Breast epithelium (tissue), 4 donors: ENCODE measurements around the gene HDAC4. TPM values are rescaled to one million over a fixed set of nuclear protein-coding genes. Genes with fewer than 3 reads are reported as not detected.

Experiments used
- DNase-seq, 2 donors: peaks; one replicate each; pipeline ENCODE4 v3.0.0-alpha.2; 2019; ENCODE audit warnings: low spot score in 2 of 2
- H3K27ac ChIP-seq, 2 donors: fragments of 200-600 bp; sonication (generic) in 1 of 2; one replicate each; pipeline ENCODE4 v1.5.1; 2016 to 2019; ENCODE audit warnings: mild to moderate bottlenecking in 1 of 2
- H3K27me3 ChIP-seq, 2 donors: fragments of 200-600 bp; sonication (generic) in 1 of 2; one replicate each; pipeline versions ENCODE4 v1.5.1 to v1.6.0; 2017 to 2019; ENCODE audit warnings: control low read depth in 1 of 2, mild to moderate bottlenecking in 1 of 2
- H3K36me3 ChIP-seq: fragments of 200-600 bp; one replicate; pipeline ENCODE4 v1.5.1; 2019
- H3K4me1 ChIP-seq, 2 donors: fragments of 200-600 bp; sonication (generic); one replicate each; pipeline ENCODE4 v1.5.1; 2016 to 2019; ENCODE audit warnings: control low read depth in 1 of 2
- H3K4me3 ChIP-seq, 3 donors: fragments of 200-600 bp; sonication (generic); 1 replicate in 2 of 3; 2 replicates in 1 of 3; pipeline ENCODE4 v1.5.1; 2016 to 2019; ENCODE audit warnings: mild to moderate bottlenecking in 3 of 3, moderate library complexity in 2 of 3
- H3K9me3 ChIP-seq, 2 donors: fragments of 200-600 bp; sonication (generic) in 1 of 2; one replicate each; pipeline ENCODE4 v1.5.1; 2016 to 2019; ENCODE audit warnings: control low read depth in 1 of 2
- CTCF ChIP-seq, 3 donors: fragments of 450-650 bp; IDR thresholded peaks; one replicate each; pipeline ENCODE4 v1.5.1; 2016 to 2017; ENCODE audit warnings: antibody characterized with exemption in 3 of 3, mild to moderate bottlenecking in 3 of 3, moderate library complexity in 3 of 3
- POLR2A ChIP-seq: fragments of 450-650 bp; IDR thresholded peaks from one replicate; pipeline ENCODE4 v1.6.1; 2016; ENCODE audit warnings: antibody characterized with exemption, mild to moderate bottlenecking, moderate library complexity
- POLR2AphosphoS5 ChIP-seq, 3 donors: sonication (generic); formaldehyde crosslinking; IDR thresholded peaks; one replicate each; pipeline ENCODE4 v1.6.1; 2017; ENCODE audit warnings: antibody characterized with exemption in 3 of 3
- intact Hi-C: fragments of 100-400 bp; cut with DNase I; formaldehyde crosslinking; loops from one replicate; pipeline ENCODE4 v1.15.1; 2023; ENCODE audit warnings: low total_unique reads
- total RNA-seq, 3 donors: library from RNA; depleted of rRNA; stranded (reverse); fragments of >200 nt; gene quantifications; one replicate each; pipeline ENCODE4 v1.1.0, GENCODE V29; 2016

The HDAC4 gene
- total RNA-seq, 3 donors from 2014 or later = 20.3 to 36.0 (median 32.8) TPM

- DNase-seq = peak in 1 of 2 donors; percentile 34
- intact Hi-C loops = no loop called here
- no peak overlapping the region for H3K27ac ChIP-seq
- H3K4me1 ChIP-seq = no peaks in the 10 kb centered on the region
- no peaks in the 10 kb centered on the region for H3K9me3 ChIP-seq
- peak overlapping the region in 1 of 3 donors; percentile 35 for H3K4me3 ChIP-seq
- H3K36me3 ChIP-seq = no peaks in the 10 kb centered on the region
- H3K27me3 ChIP-seq = no peaks in the 10 kb centered on the region
- no peak for TF ChIP-seq CTCF (IDR thresholded peaks at IDR 0.05)
- no peak for TF ChIP-seq POLR2AphosphoS5 (IDR thresholded peaks at IDR 0.05)
- TF ChIP-seq POLR2A = no peak
These were observed 384.7 kb downstream of the HDAC4 start for GRCh38 chr2:239015901-239016675.

- H3K36me3 ChIP-seq = no peaks in the 10 kb centered on the region
- no peaks in the 10 kb centered on the region for H3K9me3 ChIP-seq
- no peaks in the 10 kb centered on the region for H3K27me3 ChIP-seq
- H3K27ac ChIP-seq = no peak overlapping the region
- peak overlapping the region in 1 of 3 donors; percentile 35 for H3K4me3 ChIP-seq
- intact Hi-C loops = no loop called here
- DNase-seq = peak in 1 of 2 donors; percentile 40
- TF ChIP-seq POLR2AphosphoS5 (IDR thresholded peaks at IDR 0.05) (no peak), POLR2A (no peak), CTCF (IDR thresholded peaks at IDR 0.05) (no peak)
- H3K4me1 ChIP-seq = no peaks in the 10 kb centered on the region
These were observed 385.5 kb downstream of the HDAC4 start for GRCh38 chr2:239015218-239015900.

- no peaks in the 10 kb centered on the region for H3K36me3 ChIP-seq
- H3K27ac ChIP-seq = no peak overlapping the region
- no peaks in the 10 kb centered on the region for H3K9me3 ChIP-seq
- intact Hi-C loops = no loop called here
- H3K27me3 ChIP-seq = no peaks in the 10 kb centered on the region
- peak in 1 of 2 donors; percentile 35 for DNase-seq
- H3K4me1 ChIP-seq = no peaks in the 10 kb centered on the region
- no peak overlapping the region for H3K4me3 ChIP-seq
- TF ChIP-seq POLR2A (no peak), CTCF (IDR thresholded peaks at IDR 0.05) (no peak), POLR2AphosphoS5 (IDR thresholded peaks at IDR 0.05) (no peak)
These were observed 386.2 kb downstream of the HDAC4 start for GRCh38 chr2:239014458-239015217.

GRCh38 chr2:239013678-239013976 lies 387.2 kb downstream of the HDAC4 start:
- Histone ChIP-seq H3K27ac (no peak overlapping the region), H3K27me3 (no peaks in the 10 kb centered on the region), H3K9me3 (no peaks in the 10 kb centered on the region), H3K4me1 (no peaks in the 10 kb centered on the region), H3K36me3 (no peaks in the 10 kb centered on the region), H3K4me3 (no peak overlapping the region)
- intact Hi-C loops = no loop called here
- TF ChIP-seq CTCF (IDR thresholded peaks at IDR 0.05) (no peak), POLR2AphosphoS5 (IDR thresholded peaks at IDR 0.05) (no peak), POLR2A (no peak)
- DNase-seq = no peak
